Upper lobe of right lung (tissue), 1 donor: ENCODE measurements around the gene FAHD1. TPM values are rescaled to one million over a fixed set of nuclear protein-coding genes. Genes with fewer than 3 reads are reported as not detected.
A peak's percentile ranks its signal among the peaks of the same experiment; 100 is the strongest.

Source experiments
- ATAC-seq: fragments of 200-7000 bp; cut with Tn5 transposase; one replicate; pipeline ENCODE4 v1.9.1; 2020; ENCODE audit warnings: mild to moderate bottlenecking, moderate library complexity
- DNase-seq: peaks from one replicate; pipeline ENCODE4 v3.0.0-alpha.2; 2020
- H3K27ac ChIP-seq: fragments of 200-600 bp; one replicate; pipeline ENCODE4 v1.8.0; 2022
- H3K27me3 ChIP-seq: fragments of 200-600 bp; one replicate; pipeline ENCODE4 v1.8.0; 2022; ENCODE audit warnings: mild to moderate bottlenecking
- H3K36me3 ChIP-seq: fragments of 200-600 bp; one replicate; pipeline ENCODE4 v1.8.0; 2022
- H3K4me1 ChIP-seq: fragments of 200-600 bp; one replicate; pipeline ENCODE4 v1.8.0; 2022
- H3K4me3 ChIP-seq: fragments of 200-600 bp; one replicate; pipeline ENCODE4 v1.8.0; 2022; ENCODE audit warnings: mild to moderate bottlenecking
- H3K9me3 ChIP-seq: fragments of 200-600 bp; one replicate; pipeline ENCODE4 v1.8.0; 2022
- CTCF ChIP-seq: fragments of 200-600 bp; IDR thresholded peaks from one replicate; pipeline ENCODE4 v1.8.0; 2022; ENCODE audit warnings: antibody characterized with exemption
- intact Hi-C: fragments of 100-400 bp; cut with DNase I; formaldehyde crosslinking; loops from one replicate; pipeline ENCODE4 v1.11.0; 2022
- total RNA-seq: library from RNA; stranded (reverse); fragmentation: NEBNext Ultra II Directional; extraction: Animal tissue kit (Norgen Biotek cat#: 25700); gene quantifications from one replicate; pipeline ENCODE4 v1.2.1, GENCODE V29; 2021
- donor health status: DM: no; HTN: yes; CAD: no; lungs with severe emphysema.

FAHD1 gene
- total RNA-seq, 1 donor from 2014 or later: 17.2 TPM

GRCh38 chr16:1779741-1780676, 47.0 kb upstream of the FAHD1 start:
- H3K36me3 ChIP-seq: peaks cover 32% of the 10 kb centered on the region
- intact Hi-C loops: no loop called here
- no peak for DNase-seq

GRCh38 chr16:1780677-1781072, 46.3 kb upstream of the FAHD1 start:
- ATAC-seq: no peak

More at GRCh38 chr16:1779741-1780676, 47.0 kb upstream of the FAHD1 start:
- no peak for ATAC-seq
- peaks cover 17% of the 10 kb centered on the region for H3K4me1 ChIP-seq
- no peak overlapping the region for H3K4me3 ChIP-seq
- H3K9me3 ChIP-seq: no peaks in the 10 kb centered on the region
- no peak for TF ChIP-seq CTCF
- H3K27ac ChIP-seq: no peak overlapping the region
- no peaks in the 10 kb centered on the region for H3K27me3 ChIP-seq

GRCh38 chr16:1781254-1781653, 45.8 kb upstream of the FAHD1 start:
- no peak for DNase-seq
- H3K36me3 ChIP-seq: peaks cover 31% of the 10 kb centered on the region
- TF ChIP-seq CTCF: no peak
- H3K27ac ChIP-seq: no peak overlapping the region
- H3K27me3 ChIP-seq: no peaks in the 10 kb centered on the region
- H3K4me1 ChIP-seq: peaks cover 17% of the 10 kb centered on the region
- intact Hi-C loops: no loop called here
- H3K9me3 ChIP-seq: no peaks in the 10 kb centered on the region
- no peak for ATAC-seq
- peak overlapping the region; percentile 80 for H3K4me3 ChIP-seq

More at GRCh38 chr16:1780677-1781072, 46.3 kb upstream of the FAHD1 start:
- H3K4me3 ChIP-seq: no peak overlapping the region
- H3K27ac ChIP-seq: no peak overlapping the region
- no peak for DNase-seq
- no peaks in the 10 kb centered on the region for H3K27me3 ChIP-seq
- intact Hi-C loops: no loop called here
- H3K9me3 ChIP-seq: no peaks in the 10 kb centered on the region
- H3K36me3 ChIP-seq: peaks cover 32% of the 10 kb centered on the region
- H3K4me1 ChIP-seq: peaks cover 17% of the 10 kb centered on the region
- no peak for TF ChIP-seq CTCF

GRCh38 chr16:1781758-1782407, 45.1 kb upstream of the FAHD1 start:
- DNase-seq (no peak), ATAC-seq (peak; percentile 21)
- H3K4me1 ChIP-seq: peaks cover 17% of the 10 kb centered on the region
- peak overlapping the region; percentile 85 for H3K27ac ChIP-seq
- H3K36me3 ChIP-seq: peaks cover 29% of the 10 kb centered on the region
- no peaks in the 10 kb centered on the region for H3K9me3 ChIP-seq
- peak overlapping the region; percentile 80 for H3K4me3 ChIP-seq
- TF ChIP-seq CTCF: no peak
- no peaks in the 10 kb centered on the region for H3K27me3 ChIP-seq
- intact Hi-C loops: no loop called here

- ATAC-seq: peak; percentile 94
- peak; percentile 100 for DNase-seq
These were observed 44.4 kb upstream of the FAHD1 start, which contains the start of the genes NUBP2 and SPSB3 for GRCh38 chr16:1782408-1783264. TSS of gene NUBP2 (plus strand) at chr16:1782960. CDS start at chr16:1783021, 61 bp downstream. TSS of gene SPSB3 (minus strand) at chr16:1782571. CDS start at chr16:1781483, 1,088 bp downstream.

More at GRCh38 chr16:1782408-1783264, 44.4 kb upstream of the FAHD1 start, which contains the start of the genes NUBP2 and SPSB3:
- H3K4me3 ChIP-seq: peak within 1 kb of the TSS; percentile 85
- H3K9me3 ChIP-seq: no peaks in the 10 kb centered on the region
- H3K36me3 ChIP-seq: peaks cover 29% of the 10 kb centered on the region
- no peaks in the 10 kb centered on the region for H3K27me3 ChIP-seq
- peaks cover 17% of the 10 kb centered on the region for H3K4me1 ChIP-seq
- no peak for TF ChIP-seq CTCF
- intact Hi-C loops: no loop called here
- H3K27ac ChIP-seq: peak within 1 kb of the TSS; percentile 85
